ENCODE data around the gene FGF18. TPM values are rescaled to one million over a fixed set of nuclear protein-coding genes. Genes with fewer than 3 reads are reported as not detected.

The FGF18 gene
- total and polyA plus RNA-seq, 10 of the 15 experiments (the other 5 are each of a cell fraction or from before 2014, with no cell fraction given): 0.03 to 0.10 (median 0.06) TPM; not detected in 5

GRCh38 chr5:171453988-171454387 is 34.5 kb downstream of the FGF18 start:
- WGBS (ENCODE audit: insufficient coverage, insufficient replicate concordance, low lambda C conversion rate, missing lambda C conversion rate): 26% methylated on average over 2 of the region's 2 CpGs
- no peak for TF ChIP-seq RCOR1 (conservative IDR thresholded peaks at IDR 0.05; ENCODE audit: low read depth, low read length)
- no peak for TF ChIP-seq DPF2 (IDR thresholded peaks at IDR 0.05)
- TF ChIP-seq KAT2A (conservative IDR thresholded peaks at IDR 0.05; ENCODE audit: control insufficient read depth, low read depth, low read length): no peak
- TF ChIP-seq RFX5 (IDR thresholded peaks at IDR 0.05; ENCODE audit: low read depth, low read length): no peak
- no peak for TF ChIP-seq BCL3 (IDR thresholded peaks at IDR 0.05; ENCODE audit: borderline replicate concordance, insufficient read depth, low read depth, low read length, poor library complexity, severe bottlenecking)
- no peak for TF ChIP-seq NR2F1 (conservative IDR thresholded peaks at IDR 0.05)
- TF ChIP-seq TAF1 (IDR thresholded peaks at IDR 0.05; ENCODE audit: borderline replicate concordance, low read depth, low read length): no peak
- no peak for TF ChIP-seq PKNOX1 (IDR thresholded peaks at IDR 0.05)
- TF ChIP-seq SMAD5 (IDR thresholded peaks at IDR 0.05; ENCODE audit: low read depth): no peak
- TF ChIP-seq USF2 (IDR thresholded peaks at IDR 0.05; ENCODE audit: borderline replicate concordance, low read depth, low read length): no peak
- no peak for TF ChIP-seq RB1 (IDR thresholded peaks at IDR 0.05; ENCODE audit: borderline replicate concordance)
- TF ChIP-seq CREM (IDR thresholded peaks at IDR 0.05; ENCODE audit: low read depth): no peak
- TF ChIP-seq CHD2 (IDR thresholded peaks at IDR 0.05; ENCODE audit: borderline replicate concordance, low read depth, low read length): no peak
- TF ChIP-seq TCF7 (IDR thresholded peaks at IDR 0.05; ENCODE audit: borderline replicate concordance): no peak
- no peak for TF ChIP-seq BCLAF1 (IDR thresholded peaks at IDR 0.05)
- TF ChIP-seq CTCF (IDR thresholded peaks at IDR 0.05 in 2 of 3, conservative IDR thresholded peaks at IDR 0.05 in 1 of 3; ENCODE audit: control insufficient read depth in 2 of 3, extremely low read depth in 1 of 3, insufficient read depth in 1 of 3, low read depth in 3 of 3, low read length in 3 of 3): no peak
- TF ChIP-seq CREB1 (IDR thresholded peaks at IDR 0.05; ENCODE audit: low read depth): no peak
- H3K4me3 ChIP-seq: no peak overlapping the region
- SMC1A ChIA-PET (ENCODE audit: uncharacterized antibody, unreplicated experiment): no interaction called here
- CTCF ChIA-PET: no interaction called here
- H3K4me2 ChIP-seq (ENCODE audit: control insufficient read depth, insufficient read depth): no peak overlapping the region
- ATAC-seq (no peak), FAIRE-seq (no peak), DNase-seq (ENCODE audit: low read depth, low spot score) (no peak)
- intact Hi-C loops (cut with micrococcal nuclease; ENCODE audit: unreplicated experiment) (no loop called here), in situ Hi-C loops (cut with MboI) (no loop called here)
- no peaks in the 10 kb centered on the region; a peak in 2 of 4 replicates for H3K27me3 ChIP-seq (replicated peaks in 1 of 2; ENCODE audit: control insufficient read depth in 2 of 2, insufficient read depth in 2 of 2, low read length in 1 of 2)
- H3K4me1 ChIP-seq (ENCODE audit: control insufficient read depth, insufficient read depth, low read length): no peaks in the 10 kb centered on the region
- RAD21 ChIA-PET (ENCODE audit: unreplicated experiment): no interaction called here
- POLR2A ChIA-PET: no interaction called here
- no peak overlapping the region for H3K9ac ChIP-seq (ENCODE audit: control insufficient read depth, insufficient read depth, low read length)
- H3K9me3 ChIP-seq (replicated peaks; ENCODE audit: control insufficient read depth, insufficient read depth, low read length): no peaks in the 10 kb centered on the region
- BruUV-seq (replicated peaks): no TSS peak
- no peaks in the 10 kb centered on the region for H3K36me3 ChIP-seq (ENCODE audit: control insufficient read depth in 2 of 2, insufficient read depth in 2 of 2, low read length in 1 of 2)
- no peaks in the 10 kb centered on the region for H4K20me1 ChIP-seq (ENCODE audit: control insufficient read depth, insufficient read depth)
- no peak overlapping the region for H2AFZ ChIP-seq (ENCODE audit: control insufficient read depth, low read depth, low read length)
- no peaks in the 10 kb centered on the region for H3K79me2 ChIP-seq (ENCODE audit: control insufficient read depth, insufficient read depth, low read length)
- no peak overlapping the region for H3K27ac ChIP-seq (ENCODE audit: control insufficient read depth, insufficient read depth)
